ENCODE results near the gene RDH5.

- no peak for TF ChIP-seq CTCF (conservative IDR thresholded peaks at IDR 0.05; ENCODE audit: low read depth, low read length)
- no peak for TF ChIP-seq EZH2phosphoT487 (IDR thresholded peaks at IDR 0.05; ENCODE audit: borderline replicate concordance, low read length)
- TF ChIP-seq EZH2 (IDR thresholded peaks at IDR 0.05; ENCODE audit: low read length, unreplicated experiment): no peak
Observed at GRCh38 chr12:55685671-55686070, 34.5 kb upstream of the RDH5 start.

Measured in PC-3 (cell line).